Endodermal cell (in vitro differentiated cells): ENCODE data around the gene STK39. TPM values are rescaled to one million over a fixed set of nuclear protein-coding genes. Genes with fewer than 3 reads are reported as not detected.

Experiments
- DNase-seq: peaks from one replicate; pipeline ENCODE4 v3.0.0-alpha.2; 2017
- H3K27ac ChIP-seq: 2 replicates; pipeline ENCODE4 v1.5.1; 2013; ENCODE audit warnings: mild to moderate bottlenecking, low read depth, low read length, moderate library complexity
- H3K27me3 ChIP-seq: 2 replicates; pipeline ENCODE4 v1.6.1; 2013; ENCODE audit warnings: mild to moderate bottlenecking, low read length, moderate library complexity; ENCODE audit not compliant: insufficient read depth, control insufficient read depth, poor library complexity, severe bottlenecking
- H3K36me3 ChIP-seq: 2 replicates; pipeline ENCODE4 v1.7.0; 2013; ENCODE audit warnings: mild to moderate bottlenecking, low read length, moderate library complexity; ENCODE audit not compliant: control insufficient read depth, insufficient read depth
- H3K4me1 ChIP-seq: one replicate; pipeline ENCODE4 v1.7.0; 2013; ENCODE audit warnings: low read length; ENCODE audit not compliant: control insufficient read depth, insufficient read depth
- H3K4me3 ChIP-seq: 2 replicates; pipeline ENCODE4 v1.5.1; 2013; ENCODE audit warnings: mild to moderate bottlenecking, low read length, moderate library complexity
- H3K9ac ChIP-seq: 2 replicates; pipeline ENCODE4 v1.6.1; 2013; ENCODE audit warnings: mild to moderate bottlenecking, low read length, moderate library complexity; ENCODE audit not compliant: poor library complexity, severe bottlenecking; ENCODE audit errors: extremely low read depth
- H3K9me3 ChIP-seq: 2 replicates; pipeline ENCODE4 v1.6.1; 2013; ENCODE audit warnings: mild to moderate bottlenecking, low read length, moderate library complexity; ENCODE audit not compliant: control insufficient read depth
- H3K27ac Mint-ChIP-seq: 2 replicates; pipeline ENCODE4 v1.8.0; 2020; ENCODE audit warnings: mixed read lengths
- H3K27me3 Mint-ChIP-seq: 2 replicates; pipeline ENCODE4 v1.8.0; 2021; ENCODE audit warnings: mild to moderate bottlenecking, mixed read lengths; ENCODE audit not compliant: insufficient read depth
- H3K36me3 Mint-ChIP-seq: 2 replicates; pipeline ENCODE4 v1.8.0; 2020; ENCODE audit warnings: low read depth, mixed read lengths
- H3K4me1 Mint-ChIP-seq: 2 replicates; pipeline ENCODE4 v1.8.0; 2020; ENCODE audit warnings: mixed read lengths
- H3K4me3 Mint-ChIP-seq: 2 replicates; pipeline ENCODE4 v1.8.0; 2020; ENCODE audit warnings: mild to moderate bottlenecking, moderate library complexity, mixed read lengths
- H3K9me3 Mint-ChIP-seq: 2 replicates; pipeline ENCODE4 v1.8.0; 2020; ENCODE audit warnings: mild to moderate bottlenecking, mixed read lengths
- CTCF ChIP-seq: fragments of 200-600 bp; sonication (generic); conservative IDR thresholded peaks from 2 replicates; pipeline ENCODE4 v1.5.0; 2021; ENCODE audit warnings: antibody characterized with exemption, mild to moderate bottlenecking
- WGBS, 2 experiments: methylation state at CpG; one replicate each; pipeline versions ENCODE4 v1.1.5 to v1.1.7; 2013; ENCODE audit warnings: missing lambda C conversion rate in 2 of 2, mixed read lengths in 1 of 2; ENCODE audit not compliant: insufficient coverage in 1 of 2, insufficient read length in 1 of 2; 5-methylcytosine and 5-hydroxymethylcytosine counted together
- total RNA-seq, 2 donors: library from RNA; stranded (reverse); fragmentation: NEBNext Ultra II Directional in 1 of 2; extraction: Animal tissue kit (Norgen Biotek cat#: 25700) in 1 of 2; gene quantifications; 2 replicates in 1 of 2; 3 replicates in 1 of 2; pipeline ENCODE4 v1.2.1, GENCODE V29; 2021

Gene STK39
- total RNA-seq, 2 donors from 2014 or later = 22.3 to 31.5 TPM

DNA sequence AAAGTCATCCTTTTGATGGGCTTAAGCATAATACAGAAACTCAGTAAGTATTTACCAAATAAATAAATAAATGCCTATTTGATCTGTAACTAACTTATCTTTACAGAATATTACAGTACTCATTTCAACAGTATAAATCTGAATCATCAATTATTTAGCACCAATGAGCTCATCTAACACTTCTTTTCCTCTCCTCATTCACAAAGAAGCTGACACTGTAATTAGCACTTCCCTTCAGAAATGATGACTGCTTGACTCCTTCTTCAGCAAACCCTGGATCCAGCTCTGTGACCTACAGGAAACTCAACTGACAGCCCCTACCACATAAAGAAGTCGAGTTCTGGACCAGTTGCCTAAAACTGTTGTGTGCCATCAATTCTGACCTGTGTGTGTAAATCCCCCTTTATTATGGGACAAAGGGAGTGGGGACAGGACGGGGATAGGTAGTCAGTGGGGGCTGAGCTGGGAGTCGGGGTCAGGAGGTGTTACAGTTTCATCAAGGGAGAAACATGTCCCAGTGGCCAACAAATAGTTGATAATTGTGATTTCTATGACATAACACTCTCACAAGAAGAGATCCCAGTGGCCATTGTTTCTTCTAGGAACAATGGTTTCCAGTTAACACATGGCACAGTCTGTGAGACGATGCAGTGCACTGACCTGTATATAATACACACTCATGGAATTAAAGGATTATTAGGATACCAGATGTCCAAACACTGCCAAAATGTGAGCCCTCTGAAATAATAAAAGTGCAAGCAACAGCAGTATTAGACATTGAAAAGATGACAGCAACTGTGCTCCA, 68.7 kb downstream of the STK39 start:
- H3K27ac Mint-ChIP-seq = no peak overlapping the region
- H3K4me1 ChIP-seq = peaks cover 3% of the 10 kb centered on the region
- no peaks in the 10 kb centered on the region for H3K9me3 Mint-ChIP-seq
- H3K9ac ChIP-seq = no peak overlapping the region
- peaks cover 31% of the 10 kb centered on the region for H3K4me1 Mint-ChIP-seq
- H3K27me3 ChIP-seq = no peaks in the 10 kb centered on the region
- 76 to 92% methylated on average over 2 to 4 of the region's 4 CpGs for WGBS, 2 experiments
- no peaks in the 10 kb centered on the region for H3K9me3 ChIP-seq
- H3K36me3 ChIP-seq = no peaks in the 10 kb centered on the region
- H3K36me3 Mint-ChIP-seq = no peaks in the 10 kb centered on the region
- no peak overlapping the region for H3K4me3 Mint-ChIP-seq
- H3K27ac ChIP-seq = no peak overlapping the region
- TF ChIP-seq CTCF = no peak
- H3K27me3 Mint-ChIP-seq = no peaks in the 10 kb centered on the region
- H3K4me3 ChIP-seq = no peak overlapping the region
- no peak for DNase-seq

GRCh38 chr2:168176402-168176801, 71.0 kb downstream of the STK39 start:
- WGBS, 2 experiments = 98 to 100% methylated on average over 2 of the region's 3 CpGs

GRCh38 chr2:168175469-168175868, 71.9 kb downstream of the STK39 start:
- no peaks in the 10 kb centered on the region for H3K27me3 Mint-ChIP-seq
- Histone ChIP-seq H3K36me3 (no peaks in the 10 kb centered on the region), H3K4me1 (peaks cover 3% of the 10 kb centered on the region), H3K9ac (no peak overlapping the region), H3K27me3 (no peaks in the 10 kb centered on the region), H3K4me3 (no peak overlapping the region), H3K9me3 (no peaks in the 10 kb centered on the region), H3K27ac (no peak overlapping the region)
- H3K4me1 Mint-ChIP-seq = peaks cover 21% of the 10 kb centered on the region
- H3K9me3 Mint-ChIP-seq = no peaks in the 10 kb centered on the region
- no peak for DNase-seq
- H3K27ac Mint-ChIP-seq = no peak overlapping the region
- 98 to 100% methylated on average over 2 to 5 of the region's 5 CpGs for WGBS, 2 experiments
- no peak for TF ChIP-seq CTCF
- no peak overlapping the region for H3K4me3 Mint-ChIP-seq
- no peaks in the 10 kb centered on the region for H3K36me3 Mint-ChIP-seq

More at GRCh38 chr2:168176402-168176801, 71.0 kb downstream of the STK39 start:
- H3K9me3 Mint-ChIP-seq = no peaks in the 10 kb centered on the region
- H3K4me3 Mint-ChIP-seq = no peak overlapping the region
- peaks cover 27% of the 10 kb centered on the region for H3K4me1 Mint-ChIP-seq
- Histone ChIP-seq H3K27ac (no peak overlapping the region), H3K36me3 (no peaks in the 10 kb centered on the region), H3K27me3 (no peaks in the 10 kb centered on the region), H3K4me1 (peaks cover 3% of the 10 kb centered on the region), H3K4me3 (no peak overlapping the region), H3K9ac (no peak overlapping the region), H3K9me3 (no peaks in the 10 kb centered on the region)
- H3K27ac Mint-ChIP-seq = no peak overlapping the region
- no peaks in the 10 kb centered on the region for H3K27me3 Mint-ChIP-seq
- H3K36me3 Mint-ChIP-seq = no peaks in the 10 kb centered on the region
- no peak for DNase-seq
- TF ChIP-seq CTCF = no peak
